ENCODE measurements around the gene CDYL2.

DNA sequence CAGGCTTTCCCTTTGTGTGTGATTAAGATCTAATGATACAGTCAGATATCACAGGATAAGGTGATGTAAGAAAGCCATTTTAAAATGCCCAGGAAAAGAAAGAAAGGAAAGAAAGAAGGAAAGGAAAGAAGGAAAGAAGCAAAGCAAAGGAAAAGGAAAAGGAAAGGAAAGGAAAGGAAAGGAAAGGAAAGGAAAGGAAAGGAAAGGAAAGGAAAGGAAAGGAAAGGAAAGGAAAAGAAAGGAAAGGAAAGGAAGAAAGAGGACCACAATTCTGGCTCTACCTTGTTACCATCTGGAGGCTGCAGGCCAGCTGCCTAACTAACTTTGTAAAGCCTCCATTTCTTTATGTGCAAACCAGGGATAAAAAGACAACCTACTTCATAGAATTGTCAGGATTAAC lies 132.0 kb downstream of the CDYL2 start:
- TF ChIP-seq CTCF (IDR thresholded peaks at IDR 0.05) (no peak), POLR2AphosphoS5 (IDR thresholded peaks at IDR 0.05; ENCODE audit: insufficient read depth in 1 of 2, low read depth in 1 of 2) (no peak)
